NCI-H146 treated with DMSO at 0.1 percent for 48 hours (cell line): ENCODE results near the gene WNK2.
A peak's percentile ranks its signal among the peaks of the same experiment; 100 is the strongest.

Source experiments
- DNase-seq: peaks from one replicate; lab custom pipeline; 2025; ENCODE audit not compliant: unreplicated experiment; lab: John Stamatoyannopoulos, UW

Gene WNK2

DNA sequence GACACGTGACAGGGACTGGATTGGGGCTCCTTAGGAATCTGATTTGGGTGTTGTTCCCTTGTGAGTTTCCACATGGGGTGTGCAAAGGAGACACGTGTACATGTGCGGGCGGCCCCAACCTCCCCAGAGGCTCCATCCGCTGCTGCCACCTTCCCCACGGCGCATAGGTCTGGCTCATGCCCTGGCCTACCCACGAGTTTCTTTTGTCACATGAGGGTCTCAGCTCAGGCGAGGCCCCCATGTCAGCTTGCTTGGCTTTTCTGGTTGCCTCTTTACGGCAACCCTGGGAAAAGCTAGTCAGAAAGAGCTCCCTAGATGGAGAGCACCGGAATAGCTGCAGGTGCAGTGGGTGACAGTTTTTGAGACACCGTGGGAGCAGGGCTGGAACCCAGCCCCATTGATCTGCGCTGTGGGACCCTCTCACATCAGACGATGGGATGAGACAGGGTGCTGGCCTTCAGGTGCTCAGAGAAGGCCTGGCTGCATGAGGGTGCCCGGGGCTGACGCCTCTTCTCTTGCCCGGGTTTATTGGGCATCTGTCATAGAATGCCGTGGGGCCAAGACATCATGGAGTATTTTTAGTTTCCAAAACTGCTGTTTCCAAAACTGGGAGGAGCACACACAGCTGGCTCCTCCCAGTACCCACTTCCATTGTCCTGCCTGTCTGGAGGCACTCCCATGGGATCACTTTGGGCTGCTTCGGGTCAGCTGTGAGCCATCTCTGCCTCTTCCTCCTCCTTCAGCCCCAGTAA, 107.8 kb downstream of the WNK2 start:
- no peak for DNase-seq

DNA sequence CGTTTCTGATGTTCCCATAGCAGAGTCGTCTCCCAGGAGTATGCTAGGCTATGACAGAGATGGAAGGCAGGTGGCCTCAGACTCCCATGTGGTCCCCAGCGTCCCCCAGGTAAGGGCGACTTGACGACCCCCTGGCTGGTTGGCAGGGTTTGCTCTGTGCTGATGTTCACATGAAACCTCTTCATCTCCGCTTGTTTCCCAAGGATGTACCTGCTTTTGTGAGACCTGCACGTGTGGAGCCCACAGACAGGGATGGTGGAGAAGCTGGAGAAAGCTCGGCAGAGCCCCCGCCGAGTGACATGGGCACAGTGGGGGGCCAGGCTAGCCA, 108.3 kb downstream of the WNK2 start:
- DNase-seq = no peak

DNA sequence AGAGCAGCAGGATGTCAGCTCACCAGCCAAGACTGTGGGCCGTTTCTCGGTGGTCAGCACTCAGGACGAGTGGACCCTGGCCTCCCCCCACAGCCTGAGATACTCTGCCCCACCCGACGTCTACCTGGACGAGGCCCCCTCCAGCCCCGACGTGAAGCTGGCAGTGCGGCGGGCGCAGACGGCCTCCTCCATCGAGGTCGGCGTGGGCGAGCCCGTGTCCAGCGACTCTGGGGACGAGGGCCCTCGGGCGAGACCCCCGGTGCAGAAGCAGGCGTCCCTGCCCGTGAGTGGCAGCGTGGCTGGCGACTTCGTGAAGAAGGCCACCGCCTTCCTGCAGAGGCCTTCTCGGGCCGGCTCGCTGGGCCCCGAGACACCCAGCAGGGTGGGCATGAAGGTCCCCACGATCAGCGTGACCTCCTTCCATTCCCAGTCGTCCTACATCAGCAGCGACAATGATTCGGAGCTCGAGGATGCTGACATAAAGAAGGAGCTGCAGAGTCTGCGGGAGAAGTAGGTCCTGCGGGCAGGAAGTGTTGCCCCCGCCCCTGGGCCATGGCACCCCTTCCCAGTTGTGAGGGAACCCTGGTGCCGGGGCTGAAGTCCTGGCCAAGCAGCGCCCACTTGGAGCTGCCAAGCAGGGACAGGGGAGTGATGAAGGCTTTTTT, 108.9 kb downstream of the WNK2 start:
- DNase-seq = no peak

DNA sequence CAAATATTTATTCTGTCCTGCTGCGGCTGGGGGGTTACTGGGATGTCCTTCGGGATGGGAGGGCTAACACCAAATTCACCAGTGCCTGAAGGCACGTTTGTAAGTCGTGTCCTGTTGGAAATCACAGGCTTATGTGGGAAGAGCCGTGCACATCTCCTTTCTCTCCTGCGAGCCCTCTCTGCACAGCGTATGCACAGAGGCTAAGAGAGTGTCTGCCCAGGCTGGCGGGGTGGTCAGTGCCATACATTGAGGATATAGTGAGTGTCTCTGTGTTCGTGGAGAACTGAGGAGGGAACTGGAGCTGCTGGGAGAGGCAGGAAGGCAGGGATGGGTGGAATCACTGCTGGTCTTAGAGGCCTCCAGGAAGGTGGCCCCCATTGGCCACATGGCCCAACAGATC, 110.1 kb downstream of the WNK2 start:
- no peak for DNase-seq

DNA sequence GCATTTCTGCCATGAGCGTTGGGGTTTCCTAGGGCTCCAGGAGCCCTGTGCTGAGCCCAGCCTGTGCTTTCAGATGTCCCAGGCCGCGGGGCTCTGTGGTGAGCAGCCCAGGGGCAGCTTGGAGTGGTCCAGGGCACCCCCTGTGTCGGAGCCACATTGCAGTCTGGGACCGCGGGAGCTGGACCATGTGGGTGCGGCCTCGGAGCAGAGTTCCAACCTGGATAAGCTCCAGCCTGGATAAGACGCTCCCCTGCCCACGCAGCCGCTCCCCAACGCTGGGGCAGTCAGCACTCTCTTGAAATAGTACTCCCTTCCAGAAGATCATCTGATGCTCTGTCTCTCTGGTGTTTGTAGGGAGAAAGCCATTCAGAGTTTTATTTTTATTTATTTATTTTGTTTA, 111.1 kb downstream of the WNK2 start:
- DNase-seq = no peak

DNA sequence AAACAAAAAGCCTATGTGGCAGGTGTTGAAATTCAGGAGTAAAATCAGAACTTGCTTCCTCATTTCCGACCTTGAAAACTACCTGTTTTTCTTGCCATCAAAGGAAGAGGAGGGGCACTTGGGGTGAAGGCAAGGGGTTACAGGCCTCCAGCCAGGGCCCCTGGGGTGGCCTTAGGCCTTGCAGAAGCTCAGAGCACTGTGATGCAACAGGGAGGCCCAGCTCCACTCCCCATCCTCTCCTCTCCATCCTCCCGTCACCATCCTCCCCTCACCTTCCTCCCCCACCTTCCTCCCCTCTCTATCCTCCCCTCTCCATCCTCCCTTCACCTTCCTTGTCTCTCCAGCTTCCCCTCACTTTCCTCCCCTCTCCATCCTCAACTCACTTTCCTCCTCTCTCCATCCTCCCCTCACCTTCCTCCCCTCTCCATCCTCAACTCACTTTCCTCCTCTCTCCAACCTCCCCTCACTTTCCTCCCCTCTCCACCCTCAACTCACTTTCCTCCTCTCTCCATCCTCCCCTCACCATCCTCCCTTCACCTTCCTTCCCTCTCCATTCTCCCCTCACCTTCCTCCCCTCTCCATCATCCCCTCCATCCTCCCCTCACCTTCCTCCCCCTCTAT, 111.6 kb downstream of the WNK2 start:
- no peak for DNase-seq

DNA sequence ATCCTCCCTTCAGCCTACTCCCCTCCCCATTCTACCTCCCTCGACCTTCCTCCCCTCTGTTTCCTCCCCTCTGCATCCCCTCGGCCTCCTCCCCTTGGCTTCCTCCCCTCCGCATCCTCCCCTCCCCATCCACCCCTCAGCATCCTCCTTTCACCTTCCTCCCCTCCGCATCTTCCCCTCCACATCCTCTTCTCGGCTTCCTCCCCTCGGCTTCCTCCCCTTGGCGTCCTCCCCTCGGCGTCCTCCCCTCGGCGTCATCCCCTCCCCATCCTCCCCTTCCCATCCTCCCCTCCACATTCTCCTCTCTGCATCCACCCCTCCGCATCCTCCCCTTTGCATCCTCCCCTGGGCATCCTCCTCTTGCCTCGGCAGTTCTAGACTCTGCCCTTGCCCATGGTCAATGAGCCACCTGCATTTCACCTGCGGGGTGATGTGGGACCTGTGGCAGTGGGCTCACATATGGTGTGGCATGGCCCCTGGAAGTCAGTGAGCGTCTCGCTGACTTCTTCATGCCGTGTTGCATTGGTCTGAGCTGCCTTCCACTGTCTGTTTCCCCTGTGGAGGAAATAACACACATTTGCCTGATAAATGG, 113.0 kb downstream of the WNK2 start:
- DNase-seq = no peak

DNA sequence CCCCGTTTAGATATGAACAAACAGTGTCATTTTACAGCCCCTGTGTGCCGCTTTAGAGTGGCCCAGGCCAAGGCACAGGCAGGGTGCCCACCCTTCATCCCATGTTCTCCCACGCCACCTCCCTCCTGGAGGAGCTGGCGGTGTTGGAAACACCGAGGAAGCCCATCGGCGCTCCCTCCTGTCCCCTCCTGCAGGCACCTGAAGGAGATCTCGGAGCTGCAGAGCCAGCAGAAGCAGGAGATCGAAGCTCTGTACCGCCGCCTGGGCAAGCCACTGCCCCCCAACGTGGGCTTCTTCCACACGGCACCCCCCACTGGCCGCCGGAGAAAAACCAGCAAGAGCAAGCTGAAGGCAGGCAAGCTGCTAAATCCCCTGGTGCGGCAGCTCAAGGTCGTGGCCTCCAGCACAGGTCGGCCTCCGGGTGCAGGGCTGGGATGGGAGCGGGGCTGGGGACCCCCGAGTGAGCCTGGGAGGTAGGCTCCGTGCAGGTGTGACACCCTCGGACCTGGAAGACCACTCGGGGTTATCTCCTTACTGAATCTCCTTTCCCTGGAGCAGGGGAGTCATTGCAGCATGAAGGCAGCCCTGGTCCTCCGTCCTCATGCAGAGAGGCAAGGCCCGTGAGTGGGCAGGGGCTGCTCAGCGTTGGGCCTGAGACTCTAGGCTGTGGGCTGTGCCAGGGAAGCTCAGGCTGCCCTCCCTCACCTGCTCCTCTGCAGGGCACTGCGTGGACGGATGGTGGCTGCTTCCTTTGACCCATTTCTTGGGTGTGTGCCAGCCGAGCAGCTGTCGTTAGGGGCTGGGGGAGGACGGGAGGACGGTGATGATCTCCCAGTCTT, 113.9 kb downstream of the WNK2 start:
- no peak for DNase-seq

DNA sequence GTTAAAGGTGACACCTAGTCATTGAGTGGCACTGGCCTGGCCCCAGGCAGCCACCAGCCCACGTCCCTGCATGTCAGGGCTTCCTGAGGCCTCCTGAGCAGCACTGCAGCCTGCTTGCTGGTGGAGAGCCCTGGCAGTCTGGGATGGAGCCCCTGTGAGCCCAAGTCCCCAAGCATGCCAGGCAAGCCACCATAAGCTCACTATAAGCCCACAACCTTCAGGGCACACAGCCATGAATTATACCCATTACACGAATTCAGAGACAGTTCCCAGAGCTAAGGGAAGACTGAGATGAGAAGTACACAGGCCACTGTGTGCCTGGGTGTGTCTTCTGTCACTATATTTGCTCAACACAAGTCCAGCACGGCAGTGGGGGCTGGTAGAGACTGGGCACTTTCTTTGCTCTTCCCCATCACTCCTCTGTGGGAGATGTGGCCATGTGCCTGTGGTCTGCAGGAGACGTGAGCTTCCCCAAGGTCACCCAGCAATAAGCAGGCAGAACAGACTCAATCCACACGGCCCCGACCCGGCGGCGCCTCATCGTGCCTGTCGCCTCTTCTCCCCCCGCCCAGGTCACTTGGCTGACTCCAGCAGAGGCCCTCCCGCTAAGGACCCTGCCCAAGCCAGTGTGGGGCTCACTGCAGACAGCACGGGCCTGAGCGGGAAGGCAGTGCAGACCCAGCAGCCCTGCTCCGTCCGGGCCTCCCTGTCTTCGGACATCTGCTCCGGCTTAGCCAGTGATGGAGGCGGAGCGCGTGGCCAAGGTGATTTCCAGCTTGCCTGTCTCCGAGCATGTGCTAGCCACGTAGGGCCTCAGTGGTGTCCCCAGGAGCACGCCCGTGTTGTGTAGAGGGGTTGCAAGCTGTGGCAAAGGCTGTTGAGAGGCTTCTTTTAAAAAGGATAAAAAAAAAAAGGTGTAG, 114.8 kb downstream of the WNK2 start:
- no peak for DNase-seq

DNA sequence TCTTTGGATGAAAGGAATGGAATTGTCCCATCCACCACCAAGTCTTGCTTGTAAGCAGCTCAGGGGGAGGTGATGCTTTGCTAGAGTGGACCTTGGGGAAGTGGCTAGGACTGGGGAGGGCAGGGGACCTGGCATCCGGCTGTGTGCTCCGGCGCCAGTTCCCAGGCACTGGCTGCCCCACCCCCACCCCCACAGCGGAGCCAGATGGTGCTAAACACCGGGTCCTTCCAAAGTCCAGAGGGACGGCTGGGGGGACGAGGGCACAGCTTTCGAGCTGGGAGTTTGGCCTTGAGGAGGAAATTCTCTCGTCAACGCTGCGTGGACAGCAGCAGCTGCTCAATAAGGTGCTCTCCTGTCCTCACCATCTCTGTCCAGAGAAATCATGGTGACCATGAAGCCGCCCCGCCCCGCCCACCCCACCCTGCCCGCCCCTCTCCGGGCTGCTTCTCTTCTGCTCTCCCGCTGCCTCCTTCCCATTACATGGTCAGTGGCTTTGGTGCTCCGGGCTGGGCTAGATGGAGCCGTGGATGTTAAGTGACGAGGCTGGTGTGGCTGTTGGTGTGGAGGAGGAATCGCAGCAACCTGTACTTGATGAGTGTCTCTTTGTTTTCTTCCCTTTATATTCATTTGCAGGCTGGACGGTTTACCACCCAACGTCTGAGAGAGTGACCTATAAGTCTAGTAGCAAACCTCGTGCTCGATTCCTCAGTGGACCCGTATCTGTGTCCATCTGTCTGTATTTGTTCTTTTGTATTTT, 115.7 kb downstream of the WNK2 start:
- DNase-seq = no peak

DNA sequence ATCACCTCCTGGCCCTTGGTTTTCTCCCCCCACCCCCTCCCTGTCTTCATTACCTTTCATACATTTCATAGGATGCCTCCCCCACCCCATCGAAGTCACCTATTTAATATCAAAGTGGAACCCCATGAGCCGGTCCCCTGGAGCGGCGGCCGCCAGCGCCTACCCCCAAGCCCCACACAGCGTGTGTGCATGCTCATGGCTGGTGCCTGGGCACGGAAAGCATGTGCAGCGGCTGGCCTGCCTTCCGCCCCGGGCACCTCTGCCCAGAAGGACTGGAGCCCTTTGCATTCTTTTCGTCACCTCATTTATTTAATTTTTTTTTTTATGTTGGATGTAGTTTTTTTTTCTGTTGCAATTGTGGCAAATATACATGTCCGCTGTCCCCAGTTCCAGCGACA, 116.2 kb downstream of the WNK2 start:
- no peak for DNase-seq

DNA sequence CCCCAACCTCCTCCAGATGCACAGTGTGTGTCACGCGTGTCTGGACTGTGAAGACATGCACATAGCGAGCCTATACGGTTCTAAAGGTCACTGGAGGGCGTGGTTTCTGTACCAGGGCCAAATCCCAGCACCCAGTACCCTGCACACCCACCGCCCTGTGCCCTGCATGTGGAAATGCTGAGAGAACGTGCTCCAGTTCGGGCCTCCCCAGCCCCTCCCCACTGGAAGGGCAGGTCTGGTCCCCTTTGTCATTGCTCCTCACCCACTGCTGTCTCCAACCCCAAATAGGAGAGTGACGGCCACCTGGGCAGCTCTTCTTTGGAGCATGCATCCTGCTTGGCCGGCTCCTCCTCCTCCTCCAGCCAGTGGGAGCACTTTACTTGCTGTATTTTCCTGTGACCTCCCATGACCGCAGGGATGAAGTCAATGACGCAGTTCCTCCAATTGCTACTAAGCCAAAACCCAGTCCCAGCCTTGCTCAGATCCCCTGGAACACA, 116.7 kb downstream of the WNK2 start:
- no peak for DNase-seq

DNA sequence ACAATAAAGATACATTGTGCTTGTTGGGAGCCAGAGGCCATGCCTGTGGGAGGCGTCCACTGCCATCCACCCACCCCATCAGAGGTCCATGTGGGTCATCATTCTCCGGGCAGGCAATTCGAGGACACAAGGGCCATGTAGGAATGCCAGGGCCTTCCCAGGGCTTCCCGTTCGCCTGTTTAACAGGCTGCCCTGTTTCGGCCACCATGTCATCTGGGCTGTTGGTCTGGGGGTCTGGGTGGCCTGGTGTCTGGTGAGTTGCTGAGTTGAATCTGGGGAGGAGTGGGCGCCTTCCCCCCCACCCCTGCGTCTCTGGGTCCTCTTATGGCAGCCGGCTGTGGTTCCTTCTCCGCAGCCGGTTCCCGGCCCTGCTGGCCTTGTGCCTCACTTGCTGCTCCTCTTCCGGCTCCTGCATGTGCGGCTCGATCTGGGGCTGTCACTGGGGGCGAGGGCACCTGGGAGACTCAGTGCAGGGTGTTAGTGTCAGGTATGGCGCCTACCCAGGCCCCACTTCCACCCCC, 117.4 kb downstream of the WNK2 start:
- no peak for DNase-seq

DNA sequence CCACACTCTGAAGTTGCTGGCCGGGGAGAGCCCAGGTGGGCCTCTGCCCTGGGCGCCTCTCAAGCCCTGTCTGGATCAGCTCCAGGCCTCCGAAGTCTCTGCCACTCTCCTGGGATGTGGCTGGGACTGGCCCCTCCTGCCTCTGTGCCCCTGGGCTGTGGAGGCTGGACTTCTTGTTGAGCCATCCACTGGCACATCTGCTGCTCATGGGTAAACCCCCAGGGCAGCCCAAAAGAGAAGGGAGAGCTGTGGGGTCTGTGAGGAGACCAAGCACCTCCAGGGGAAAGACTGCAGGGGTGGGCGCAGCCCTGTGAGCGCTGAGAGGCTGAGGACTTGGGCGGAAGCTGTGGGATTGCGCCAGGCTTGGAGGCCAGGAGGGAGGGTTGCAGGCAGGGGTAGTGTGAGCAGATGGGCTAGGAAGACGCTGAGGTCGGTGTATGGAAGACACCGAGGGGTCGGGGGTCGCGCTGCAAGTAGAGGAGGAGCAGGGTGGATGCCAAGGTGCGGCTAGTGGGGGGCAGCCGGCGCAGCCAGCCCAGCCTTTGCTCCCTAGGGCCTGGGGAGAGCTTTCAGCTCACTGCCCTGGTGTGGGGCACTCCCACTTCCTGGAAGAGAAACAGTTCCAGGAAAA, 118.1 kb downstream of the WNK2 start:
- DNase-seq = no peak

DNA sequence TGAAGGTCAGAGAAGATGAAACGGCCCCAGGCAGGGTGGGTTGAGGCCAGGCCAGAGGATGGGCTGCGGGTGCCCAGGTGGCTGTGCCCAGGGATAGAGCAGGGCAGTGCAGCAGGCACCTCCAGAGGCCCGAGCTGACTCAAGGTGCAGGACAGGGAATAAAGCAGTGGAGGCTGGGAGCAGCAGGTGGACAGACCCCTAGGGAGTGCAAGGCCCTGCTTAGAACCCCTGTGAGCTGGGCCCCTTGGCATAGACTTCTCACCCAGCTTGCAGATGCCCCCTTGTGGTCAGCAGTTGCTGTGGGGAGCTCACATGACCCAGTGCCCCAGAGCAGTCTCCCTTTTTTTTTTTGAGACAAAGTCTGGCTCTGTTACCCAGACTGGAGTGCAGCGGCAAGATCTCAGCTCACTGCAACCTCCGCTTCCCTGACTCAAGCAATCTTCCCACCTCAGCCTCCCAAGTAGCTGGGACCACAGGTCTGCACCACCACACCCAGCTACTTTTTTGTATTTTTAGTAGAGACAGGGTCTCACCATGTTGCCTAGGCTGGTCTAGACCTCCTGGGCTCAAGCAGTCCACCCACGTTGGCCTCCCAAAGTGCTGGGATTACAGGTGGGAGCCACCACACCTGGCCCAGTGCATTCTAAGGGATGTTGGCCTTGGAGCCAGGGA, 118.8 kb downstream of the WNK2 start:
- DNase-seq = peak; percentile 13

DNA sequence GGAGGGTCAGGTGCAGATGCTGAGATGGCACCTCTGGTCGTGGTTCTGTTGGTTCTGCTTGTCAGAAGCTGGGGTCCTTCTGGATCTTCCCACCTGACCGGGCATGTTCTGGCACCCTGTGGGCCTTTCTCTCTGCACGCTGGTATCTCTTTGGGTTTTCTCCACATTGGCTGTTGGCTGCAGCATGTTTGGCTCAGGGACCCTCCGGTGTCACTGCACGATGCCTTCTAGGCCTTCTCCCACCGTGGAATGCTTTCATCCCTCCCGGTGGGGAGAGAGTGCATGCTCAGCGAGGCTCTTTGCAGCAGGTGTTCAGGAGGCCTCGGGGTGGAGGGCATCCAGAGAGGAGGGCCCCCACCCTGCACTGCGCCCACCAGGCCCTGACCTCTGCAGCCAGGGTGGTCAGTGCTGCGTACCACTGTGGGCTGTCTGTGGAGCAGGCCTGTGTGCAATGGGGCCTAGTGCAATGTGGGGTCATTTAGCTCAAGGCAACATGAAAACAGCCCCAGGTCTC, 119.4 kb downstream of the WNK2 start:
- DNase-seq = no peak

DNA sequence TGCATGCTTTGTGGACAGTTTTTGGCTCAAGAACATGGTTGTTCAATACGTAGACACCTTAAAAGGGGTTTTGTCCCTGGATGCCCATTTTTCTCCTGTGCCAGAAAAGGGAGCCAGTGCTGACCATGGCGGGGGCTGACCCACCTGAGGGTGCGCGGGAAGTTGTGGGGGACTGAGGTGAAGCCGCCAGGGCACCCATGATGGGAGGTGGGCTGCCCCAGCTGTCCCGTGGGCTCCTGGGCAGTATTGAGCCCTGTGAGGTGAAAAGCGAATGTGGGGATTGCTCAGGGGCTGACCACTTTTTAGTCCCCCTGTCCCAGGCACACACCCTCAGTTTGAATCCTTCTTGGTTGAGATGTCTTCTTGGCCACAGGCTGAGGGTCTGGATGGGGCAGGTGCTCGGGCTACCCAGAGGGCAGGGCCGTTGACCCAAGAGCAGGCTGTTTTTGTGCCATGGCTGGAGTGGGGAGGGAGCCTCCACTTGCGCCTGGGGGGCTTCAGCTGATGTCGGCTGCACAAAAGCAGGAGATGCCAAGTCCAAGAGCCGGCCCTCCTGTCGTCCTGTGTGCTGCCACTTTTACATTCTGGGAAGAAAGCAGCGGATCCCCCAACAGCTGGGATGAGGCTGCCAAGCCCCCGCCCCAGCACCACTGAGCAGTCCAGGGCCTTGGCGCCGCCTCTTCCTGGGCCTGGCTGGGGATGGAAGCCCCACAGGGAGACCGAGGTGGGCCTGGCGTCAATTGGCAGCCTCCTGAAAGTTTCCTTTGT, 120.1 kb downstream of the WNK2 start:
- no peak for DNase-seq
